Measurements from ENCODE around the gene HOXD10. TPM values are rescaled to one million over a fixed set of nuclear protein-coding genes. Genes with fewer than 3 reads are reported as not detected.

HOXD10 gene
- total and polyA plus RNA-seq, 2 experiments from 2014 or later: not detected

GRCh38 chr2:176078541-176079284 is 37.9 kb upstream of the HOXD10 start:
- H3K27ac ChIP-seq: no peak overlapping the region
- peaks cover 100% of the 10 kb centered on the region for H3K27me3 ChIP-seq
- no peak for DNase-seq (ENCODE audit: low read depth in 1 of 2, low spot score in 1 of 2)
- H3K4me3 ChIP-seq: peak overlapping the region; percentile 32
- H3K4me1 ChIP-seq (ENCODE audit: low read depth): peaks cover 3% of the 10 kb centered on the region
- H3K9me3 ChIP-seq (ENCODE audit: low read depth): no peaks in the 10 kb centered on the region
- no peak for TF ChIP-seq CTCF (IDR thresholded peaks at IDR 0.05; ENCODE audit: low read depth, low read length)
- no peaks in the 10 kb centered on the region for H3K36me3 ChIP-seq

GRCh38 chr2:176079285-176079830 is 37.2 kb upstream of the HOXD10 start:
- no peaks in the 10 kb centered on the region for H3K36me3 ChIP-seq
- peaks cover 3% of the 10 kb centered on the region for H3K4me1 ChIP-seq (ENCODE audit: low read depth)
- no peaks in the 10 kb centered on the region for H3K9me3 ChIP-seq (ENCODE audit: low read depth)
- H3K4me3 ChIP-seq: peak overlapping the region; percentile 32
- peaks cover 100% of the 10 kb centered on the region for H3K27me3 ChIP-seq
- DNase-seq (ENCODE audit: low read depth in 1 of 2, low spot score in 1 of 2): no peak
- H3K27ac ChIP-seq: no peak overlapping the region
- no peak for TF ChIP-seq CTCF (IDR thresholded peaks at IDR 0.05; ENCODE audit: low read depth, low read length)

GRCh38 chr2:176079831-176080539 is 36.6 kb upstream of the HOXD10 start:
- peaks cover 3% of the 10 kb centered on the region for H3K4me1 ChIP-seq (ENCODE audit: low read depth)
- H3K36me3 ChIP-seq: no peaks in the 10 kb centered on the region
- peak overlapping the region; percentile 32 for H3K4me3 ChIP-seq
- H3K9me3 ChIP-seq (ENCODE audit: low read depth): no peaks in the 10 kb centered on the region
- no peak overlapping the region for H3K27ac ChIP-seq
- peaks cover 100% of the 10 kb centered on the region for H3K27me3 ChIP-seq
- TF ChIP-seq CTCF (IDR thresholded peaks at IDR 0.05; ENCODE audit: low read depth, low read length): peak; percentile 70
- DNase-seq (ENCODE audit: low read depth in 1 of 2, low spot score in 1 of 2): peak; percentile 39 to 93

GRCh38 chr2:176080540-176081375 is 35.8 kb upstream of the HOXD10 start:
- Histone ChIP-seq H3K9me3 (ENCODE audit: low read depth) (no peaks in the 10 kb centered on the region), H3K27ac (no peak overlapping the region), H3K4me1 (ENCODE audit: low read depth) (peaks cover 7% of the 10 kb centered on the region), H3K4me3 (peak overlapping the region; percentile 32), H3K27me3 (peaks cover 100% of the 10 kb centered on the region), H3K36me3 (no peaks in the 10 kb centered on the region)
- no peak for TF ChIP-seq CTCF (IDR thresholded peaks at IDR 0.05; ENCODE audit: low read depth, low read length)
- DNase-seq (ENCODE audit: low read depth in 1 of 2, low spot score in 1 of 2): no peak

GRCh38 chr2:176081376-176081836 is 35.2 kb upstream of the HOXD10 start:
- Histone ChIP-seq H3K9me3 (ENCODE audit: low read depth) (no peaks in the 10 kb centered on the region), H3K27ac (no peak overlapping the region), H3K4me1 (ENCODE audit: low read depth) (peaks cover 11% of the 10 kb centered on the region), H3K27me3 (peaks cover 100% of the 10 kb centered on the region), H3K4me3 (no peak overlapping the region), H3K36me3 (no peaks in the 10 kb centered on the region)
- DNase-seq (ENCODE audit: low read depth in 1 of 2, low spot score in 1 of 2): no peak
- TF ChIP-seq CTCF (IDR thresholded peaks at IDR 0.05; ENCODE audit: low read depth, low read length): no peak
